ENCODE measurements around the gene GPR160.

The GPR160 gene

GRCh38 chr3:170080605-170081004 is 42.8 kb downstream of the GPR160 start:
- no peak for TF ChIP-seq MAX (IDR thresholded peaks at IDR 0.05; ENCODE audit: low read depth, low read length)
- no peak for TF ChIP-seq MYC (IDR thresholded peaks at IDR 0.05; ENCODE audit: low read depth, low read length)
- no peak for TF ChIP-seq CTCF (IDR thresholded peaks at IDR 0.05; ENCODE audit: low read depth, low read length)
- no peak for TF ChIP-seq POLR2A (IDR thresholded peaks at IDR 0.05; ENCODE audit: extremely low read depth, insufficient read length)
- H3K4me3 ChIP-seq (ENCODE audit: low read depth, low read length): no peak overlapping the region
- no peak for DNase-seq (ENCODE audit: low read depth)

- no peak for DNase-seq (ENCODE audit: low read depth)
- H3K4me3 ChIP-seq (ENCODE audit: low read depth, low read length): no peak overlapping the region
- TF ChIP-seq CTCF (IDR thresholded peaks at IDR 0.05; ENCODE audit: low read depth, low read length) (no peak), MAX (IDR thresholded peaks at IDR 0.05; ENCODE audit: low read depth, low read length) (no peak), MYC (IDR thresholded peaks at IDR 0.05; ENCODE audit: low read depth, low read length) (no peak), POLR2A (IDR thresholded peaks at IDR 0.05; ENCODE audit: extremely low read depth, insufficient read length) (no peak)
These were observed 43.4 kb downstream of the GPR160 start for GRCh38 chr3:170081079-170081741.

GRCh38 chr3:170083343-170083742 is 45.5 kb downstream of the GPR160 start:
- TF ChIP-seq POLR2A (IDR thresholded peaks at IDR 0.05; ENCODE audit: extremely low read depth, insufficient read length): no peak
- TF ChIP-seq MAX (IDR thresholded peaks at IDR 0.05; ENCODE audit: low read depth, low read length): no peak
- no peak for TF ChIP-seq CTCF (IDR thresholded peaks at IDR 0.05; ENCODE audit: low read depth, low read length)
- no peak for TF ChIP-seq MYC (IDR thresholded peaks at IDR 0.05; ENCODE audit: low read depth, low read length)
- no peak overlapping the region for H3K4me3 ChIP-seq (ENCODE audit: low read depth, low read length)
- DNase-seq (ENCODE audit: low read depth): no peak

- H3K4me3 ChIP-seq (ENCODE audit: low read depth, low read length): no peak overlapping the region
- TF ChIP-seq MYC (IDR thresholded peaks at IDR 0.05; ENCODE audit: low read depth, low read length) (no peak), POLR2A (IDR thresholded peaks at IDR 0.05; ENCODE audit: extremely low read depth, insufficient read length) (no peak), CTCF (IDR thresholded peaks at IDR 0.05; ENCODE audit: low read depth, low read length) (no peak), MAX (IDR thresholded peaks at IDR 0.05; ENCODE audit: low read depth, low read length) (no peak)
- no peak for DNase-seq (ENCODE audit: low read depth)
These were observed 47.6 kb downstream of the GPR160 start for GRCh38 chr3:170085396-170085795.

- no peak overlapping the region for H3K4me3 ChIP-seq (ENCODE audit: low read depth, low read length)
- no peak for DNase-seq (ENCODE audit: low read depth)
- TF ChIP-seq MAX (IDR thresholded peaks at IDR 0.05; ENCODE audit: low read depth, low read length): no peak
These were observed 52.2 kb downstream of the GPR160 start for GRCh38 chr3:170089862-170090600.

GRCh38 chr3:170090601-170090981 is 52.8 kb downstream of the GPR160 start:
- DNase-seq (ENCODE audit: low read depth): no peak
- no peak for TF ChIP-seq CTCF (IDR thresholded peaks at IDR 0.05; ENCODE audit: low read depth, low read length)
- no peak for TF ChIP-seq POLR2A (IDR thresholded peaks at IDR 0.05; ENCODE audit: extremely low read depth, insufficient read length)
- TF ChIP-seq MYC (IDR thresholded peaks at IDR 0.05; ENCODE audit: low read depth, low read length): no peak
- TF ChIP-seq MAX (IDR thresholded peaks at IDR 0.05; ENCODE audit: low read depth, low read length): no peak
- H3K4me3 ChIP-seq (ENCODE audit: low read depth, low read length): no peak overlapping the region

All from NB4 (cell line).